Measurements from ENCODE around the gene BCL2A1. TPM values are rescaled to one million over a fixed set of nuclear protein-coding genes. Genes with fewer than 3 reads are reported as not detected.
"Not testable (repeated sequence)": the region's sequence is repeated elsewhere in the genome, so short reads cannot be mapped to it uniquely, and the experiment has no call there.

Gene BCL2A1
- total RNA-seq, 1 donor from 2014 or later = 0.49 TPM

- TF ChIP-seq, protein P1, sequence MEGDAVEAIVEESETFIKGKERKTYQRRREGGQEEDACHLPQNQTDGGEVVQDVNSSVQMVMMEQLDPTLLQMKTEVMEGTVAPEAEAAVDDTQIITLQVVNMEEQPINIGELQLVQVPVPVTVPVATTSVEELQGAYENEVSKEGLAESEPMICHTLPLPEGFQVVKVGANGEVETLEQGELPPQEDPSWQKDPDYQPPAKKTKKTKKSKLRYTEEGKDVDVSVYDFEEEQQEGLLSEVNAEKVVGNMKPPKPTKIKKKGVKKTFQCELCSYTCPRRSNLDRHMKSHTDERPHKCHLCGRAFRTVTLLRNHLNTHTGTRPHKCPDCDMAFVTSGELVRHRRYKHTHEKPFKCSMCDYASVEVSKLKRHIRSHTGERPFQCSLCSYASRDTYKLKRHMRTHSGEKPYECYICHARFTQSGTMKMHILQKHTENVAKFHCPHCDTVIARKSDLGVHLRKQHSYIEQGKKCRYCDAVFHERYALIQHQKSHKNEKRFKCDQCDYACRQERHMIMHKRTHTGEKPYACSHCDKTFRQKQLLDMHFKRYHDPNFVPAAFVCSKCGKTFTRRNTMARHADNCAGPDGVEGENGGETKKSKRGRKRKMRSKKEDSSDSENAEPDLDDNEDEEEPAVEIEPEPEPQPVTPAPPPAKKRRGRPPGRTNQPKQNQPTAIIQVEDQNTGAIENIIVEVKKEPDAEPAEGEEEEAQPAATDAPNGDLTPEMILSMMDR (IDR thresholded peaks at IDR 0.05; ENCODE audit: unreplicated experiment) = no peak
- H3K4me3 Mint-ChIP-seq = no peak overlapping the region
- no peak for DNase-seq (ENCODE audit: low spot score in 2 of 2, unreplicated experiment in 2 of 2)
- H3K4me1 Mint-ChIP-seq = no peaks in the 10 kb centered on the region
- peaks cover 11% of the 10 kb centered on the region for H3K9me3 Mint-ChIP-seq
- no peak overlapping the region for H3K27ac Mint-ChIP-seq
- H3K36me3 Mint-ChIP-seq = no peaks in the 10 kb centered on the region
- no peaks in the 10 kb centered on the region for H3K27me3 Mint-ChIP-seq (ENCODE audit: low read depth)
Measured at GRCh38 chr15:80012060-80012726, 41.2 kb upstream of the BCL2A1 start.

DNA sequence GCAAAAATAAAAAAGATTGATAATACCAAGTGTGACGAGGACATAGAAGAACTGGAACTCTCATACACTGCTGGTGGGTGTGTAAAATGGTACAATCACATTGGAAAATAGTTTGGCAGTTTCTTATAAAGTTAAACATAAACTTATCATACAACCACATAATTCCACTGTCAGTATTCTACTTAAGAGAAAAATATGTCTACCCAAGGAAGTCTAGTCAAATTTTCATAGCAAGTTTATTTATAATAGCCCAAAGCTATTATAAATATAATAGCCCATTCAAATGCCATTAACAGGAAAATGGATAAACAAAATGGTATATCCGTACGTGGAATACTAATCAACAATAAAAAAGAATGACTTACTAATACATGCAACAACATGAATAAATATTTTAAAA, 40.6 kb upstream of the BCL2A1 start:
- TF ChIP-seq, protein P1 (IDR thresholded peaks at IDR 0.05; ENCODE audit: unreplicated experiment) = no peak
- no peaks in the 10 kb centered on the region for H3K36me3 Mint-ChIP-seq
- H3K9me3 Mint-ChIP-seq = peaks cover 11% of the 10 kb centered on the region
- no peaks in the 10 kb centered on the region for H3K27me3 Mint-ChIP-seq (ENCODE audit: low read depth)
- DNase-seq (ENCODE audit: low spot score in 2 of 2, unreplicated experiment in 2 of 2) = no peak
- H3K27ac Mint-ChIP-seq = no peak overlapping the region
- H3K4me3 Mint-ChIP-seq = no peak overlapping the region
- no peaks in the 10 kb centered on the region for H3K4me1 Mint-ChIP-seq

GRCh38 chr15:80011041-80011523, 40.1 kb upstream of the BCL2A1 start:
- peaks cover 11% of the 10 kb centered on the region for H3K9me3 Mint-ChIP-seq
- not testable (repeated sequence) for H3K4me3 Mint-ChIP-seq; H3K27ac Mint-ChIP-seq; H3K4me1 Mint-ChIP-seq; H3K36me3 Mint-ChIP-seq; H3K27me3 Mint-ChIP-seq (ENCODE audit: low read depth); DNase-seq (ENCODE audit: low spot score in 2 of 2, unreplicated experiment in 2 of 2)

- TF ChIP-seq, protein P1 (IDR thresholded peaks at IDR 0.05; ENCODE audit: unreplicated experiment) = no peak
- no peak overlapping the region for H3K27ac Mint-ChIP-seq
- no peaks in the 10 kb centered on the region for H3K27me3 Mint-ChIP-seq (ENCODE audit: low read depth)
- no peaks in the 10 kb centered on the region for H3K36me3 Mint-ChIP-seq
- H3K9me3 Mint-ChIP-seq = peaks cover 10% of the 10 kb centered on the region
- no peak for DNase-seq (ENCODE audit: low spot score in 2 of 2, unreplicated experiment in 2 of 2)
- H3K4me3 Mint-ChIP-seq = no peak overlapping the region
- H3K4me1 Mint-ChIP-seq = peaks cover 4% of the 10 kb centered on the region
Measured at GRCh38 chr15:80010131-80010673, 39.2 kb upstream of the BCL2A1 start.

- H3K4me1 Mint-ChIP-seq = peaks cover 4% of the 10 kb centered on the region
- H3K9me3 Mint-ChIP-seq = no peaks in the 10 kb centered on the region
- H3K4me3 Mint-ChIP-seq = no peak overlapping the region
- H3K27me3 Mint-ChIP-seq (ENCODE audit: low read depth) = no peaks in the 10 kb centered on the region
- H3K27ac Mint-ChIP-seq = no peak overlapping the region
- H3K36me3 Mint-ChIP-seq = no peaks in the 10 kb centered on the region
- TF ChIP-seq, protein P1 (IDR thresholded peaks at IDR 0.05; ENCODE audit: unreplicated experiment) = no peak
- no peak for DNase-seq (ENCODE audit: low spot score in 2 of 2, unreplicated experiment in 2 of 2)
Measured at GRCh38 chr15:80007532-80007931, 36.5 kb upstream of the BCL2A1 start.

GRCh38 chr15:80006946-80007345, 36.0 kb upstream of the BCL2A1 start:
- H3K36me3 Mint-ChIP-seq = no peaks in the 10 kb centered on the region
- H3K27ac Mint-ChIP-seq = no peak overlapping the region
- H3K4me3 Mint-ChIP-seq = no peak overlapping the region
- H3K9me3 Mint-ChIP-seq = no peaks in the 10 kb centered on the region
- no peak for DNase-seq (ENCODE audit: low spot score in 2 of 2, unreplicated experiment in 2 of 2)
- H3K4me1 Mint-ChIP-seq = peaks cover 4% of the 10 kb centered on the region
- H3K27me3 Mint-ChIP-seq (ENCODE audit: low read depth) = no peaks in the 10 kb centered on the region
- TF ChIP-seq, protein P1 (IDR thresholded peaks at IDR 0.05; ENCODE audit: unreplicated experiment) = no peak
